Testis (tissue), 3 donors: ENCODE data around the gene DDX4. TPM values are rescaled to one million over a fixed set of nuclear protein-coding genes. Genes with fewer than 3 reads are reported as not detected.

ENCODE experiments used
- DNase-seq: peaks from one replicate; pipeline ENCODE4 v3.0.0-alpha.2; 2019
- H3K27ac ChIP-seq, 2 donors: fragments of 200-600 bp; sonication (generic); one replicate each; pipeline ENCODE4 v1.5.1; 2019
- H3K27me3 ChIP-seq: fragments of 200-600 bp; sonication (generic); one replicate; pipeline ENCODE4 v1.5.1; 2019
- H3K36me3 ChIP-seq: fragments of 200-600 bp; sonication (generic); one replicate; pipeline ENCODE4 v1.5.1; 2017; ENCODE audit warnings: low read depth; ENCODE audit errors: missing control alignments
- H3K4me1 ChIP-seq: fragments of 200-600 bp; sonication (generic); one replicate; pipeline ENCODE4 v1.5.1; 2019
- H3K4me3 ChIP-seq, 2 donors: fragments of 200-600 bp; sonication (generic); one replicate each; pipeline ENCODE4 v1.5.1; 2017 to 2019
- H3K9me3 ChIP-seq: fragments of 200-600 bp; sonication (generic); one replicate; pipeline ENCODE4 v1.5.1; 2017
- POLR2A ChIP-seq: fragments of 450-650 bp; IDR thresholded peaks from one replicate; pipeline ENCODE4 v1.6.1; 2017; ENCODE audit warnings: antibody characterized with exemption, mild to moderate bottlenecking, moderate library complexity
- WGBS, 2 donors: methylation state at CpG; one replicate each; pipeline ENCODE4 v1.1.5; 2018; 5-methylcytosine and 5-hydroxymethylcytosine counted together
- intact Hi-C: fragments of 100-400 bp; cut with DNase I; formaldehyde crosslinking; loops from one replicate; pipeline ENCODE4 v1.15.1; 2023; ENCODE audit warnings: low total_unique reads
- polyA plus RNA-seq: library from polyadenylated mRNA; stranded (reverse); fragments of 350-450 nt; fragmentation: Illumina TruSeq; extraction: RNeasy Lipid Tissue Mini Kit (QIAGEN cat#74804); gene quantifications from one replicate; pipeline ENCODE4 v1.2.3, GENCODE V29; 2014; ENCODE audit warnings: low read depth, low replicate concordance; ENCODE audit not compliant: insufficient read depth
- total RNA-seq, 2 donors: library from RNA; depleted of rRNA; stranded (reverse); fragments of >200 nt; gene quantifications; one replicate each; pipeline ENCODE4 v1.2.3, GENCODE V29; 2016
- TF ChIP-seq, protein P1 (sequence below), 3 experiments: fragments of 450-650 bp in 2 of 3; fragments of 200-600 bp in 1 of 3; sonication (generic) in 1 of 3; IDR thresholded peaks; one replicate each; pipeline ENCODE4 v1.5.1; 2016 to 2019; ENCODE audit warnings: antibody characterized with exemption in 3 of 3, mild to moderate bottlenecking in 2 of 3, moderate library complexity in 1 of 3

The DDX4 gene
- total and polyA plus RNA-seq, 3 donors from 2014 or later, result 85.8 to 165 (median 116) TPM

DNA sequence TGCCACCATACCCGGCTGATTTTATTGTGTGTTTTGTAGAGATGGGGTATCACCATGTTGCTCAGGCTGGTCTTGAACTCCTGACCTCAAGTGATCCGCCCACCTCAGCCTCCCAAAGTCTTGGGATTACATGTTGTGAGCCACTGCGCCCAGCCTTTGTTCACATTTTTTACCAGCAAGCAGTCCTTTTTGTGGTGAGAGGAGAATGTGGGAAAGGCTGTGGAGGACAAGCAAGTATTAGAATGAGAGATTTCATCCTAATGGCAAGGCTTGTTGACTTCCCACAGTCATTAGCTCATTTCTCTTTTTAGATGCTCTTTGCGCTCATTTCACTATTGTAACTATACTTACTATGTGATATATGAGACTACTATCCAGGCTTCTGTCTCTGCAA is 119.4 kb downstream of the DDX4 start:
- intact Hi-C loops, result no loop called here
- no peak overlapping the region for H3K27ac ChIP-seq
- no peaks in the 10 kb centered on the region for H3K27me3 ChIP-seq
- no peaks in the 10 kb centered on the region for H3K36me3 ChIP-seq
- no peak overlapping the region for H3K4me3 ChIP-seq
- WGBS, 2 donors, result 91 to 95% methylated on average over 4 of the region's 4 CpGs
- H3K4me1 ChIP-seq, result no peaks in the 10 kb centered on the region
- H3K9me3 ChIP-seq, result no peaks in the 10 kb centered on the region
- DNase-seq, result no peak
- no peak for TF ChIP-seq POLR2A
- TF ChIP-seq, protein P1, sequence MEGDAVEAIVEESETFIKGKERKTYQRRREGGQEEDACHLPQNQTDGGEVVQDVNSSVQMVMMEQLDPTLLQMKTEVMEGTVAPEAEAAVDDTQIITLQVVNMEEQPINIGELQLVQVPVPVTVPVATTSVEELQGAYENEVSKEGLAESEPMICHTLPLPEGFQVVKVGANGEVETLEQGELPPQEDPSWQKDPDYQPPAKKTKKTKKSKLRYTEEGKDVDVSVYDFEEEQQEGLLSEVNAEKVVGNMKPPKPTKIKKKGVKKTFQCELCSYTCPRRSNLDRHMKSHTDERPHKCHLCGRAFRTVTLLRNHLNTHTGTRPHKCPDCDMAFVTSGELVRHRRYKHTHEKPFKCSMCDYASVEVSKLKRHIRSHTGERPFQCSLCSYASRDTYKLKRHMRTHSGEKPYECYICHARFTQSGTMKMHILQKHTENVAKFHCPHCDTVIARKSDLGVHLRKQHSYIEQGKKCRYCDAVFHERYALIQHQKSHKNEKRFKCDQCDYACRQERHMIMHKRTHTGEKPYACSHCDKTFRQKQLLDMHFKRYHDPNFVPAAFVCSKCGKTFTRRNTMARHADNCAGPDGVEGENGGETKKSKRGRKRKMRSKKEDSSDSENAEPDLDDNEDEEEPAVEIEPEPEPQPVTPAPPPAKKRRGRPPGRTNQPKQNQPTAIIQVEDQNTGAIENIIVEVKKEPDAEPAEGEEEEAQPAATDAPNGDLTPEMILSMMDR (IDR thresholded peaks at IDR 0.05), result no peak

DNA sequence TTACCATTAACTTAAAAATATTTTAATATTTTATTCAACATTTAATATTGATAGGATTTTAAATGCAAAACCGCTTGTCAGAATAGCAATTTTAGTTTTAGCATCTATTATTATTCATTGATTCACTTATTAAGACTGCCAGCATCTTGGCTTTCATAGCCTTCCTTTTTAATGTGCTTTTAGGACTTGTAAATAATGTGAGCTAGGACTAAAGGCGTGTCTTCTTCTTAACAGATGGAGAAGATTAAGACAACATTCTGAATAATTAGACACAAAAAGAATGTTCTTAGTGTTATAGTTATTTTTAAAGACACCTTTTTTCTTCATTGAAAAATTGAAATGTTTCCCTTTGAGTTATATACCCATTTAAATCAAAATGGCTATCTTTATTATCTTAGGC is 120.2 kb downstream of the DDX4 start:
- Histone ChIP-seq H3K27ac (no peak overlapping the region), H3K4me3 (no peak overlapping the region), H3K27me3 (no peaks in the 10 kb centered on the region), H3K9me3 (no peaks in the 10 kb centered on the region), H3K36me3 (no peaks in the 10 kb centered on the region), H3K4me1 (no peaks in the 10 kb centered on the region)
- DNase-seq, result no peak
- TF ChIP-seq, protein P1 (IDR thresholded peaks at IDR 0.05), result no peak
- TF ChIP-seq POLR2A, result no peak
- intact Hi-C loops, result no loop called here
- WGBS, 2 donors, result 91 to 95% methylated on average over 2 of the region's 2 CpGs

DNA sequence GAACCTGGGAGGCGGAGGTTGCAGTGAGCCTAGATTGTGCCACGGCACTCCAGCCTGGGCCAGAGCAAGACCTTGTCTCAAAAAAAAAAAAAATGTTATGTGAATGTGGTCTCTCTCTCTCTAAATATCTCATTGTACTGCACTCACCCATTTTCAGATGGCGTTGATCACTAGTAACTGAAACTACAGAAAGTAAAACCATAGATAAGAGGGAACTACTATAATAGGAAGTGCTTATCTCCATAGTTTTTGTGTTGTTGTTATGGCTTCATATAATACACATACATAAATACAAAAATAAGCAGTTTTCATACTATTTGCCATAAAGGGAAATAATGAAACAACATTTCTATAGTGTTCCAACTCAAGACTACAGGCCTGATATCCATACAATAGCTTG is 122.4 kb downstream of the DDX4 start:
- H3K9me3 ChIP-seq, result no peaks in the 10 kb centered on the region
- DNase-seq, result no peak
- H3K4me1 ChIP-seq, result no peaks in the 10 kb centered on the region
- no peak overlapping the region for H3K27ac ChIP-seq
- H3K36me3 ChIP-seq, result no peaks in the 10 kb centered on the region
- WGBS, 2 donors, result 55 to 92% methylated on average over 3 of the region's 3 CpGs
- intact Hi-C loops, result no loop called here
- H3K4me3 ChIP-seq, result no peak overlapping the region
- TF ChIP-seq POLR2A, result no peak
- TF ChIP-seq, protein P1 (IDR thresholded peaks at IDR 0.05), result no peak
- H3K27me3 ChIP-seq, result no peaks in the 10 kb centered on the region

DNA sequence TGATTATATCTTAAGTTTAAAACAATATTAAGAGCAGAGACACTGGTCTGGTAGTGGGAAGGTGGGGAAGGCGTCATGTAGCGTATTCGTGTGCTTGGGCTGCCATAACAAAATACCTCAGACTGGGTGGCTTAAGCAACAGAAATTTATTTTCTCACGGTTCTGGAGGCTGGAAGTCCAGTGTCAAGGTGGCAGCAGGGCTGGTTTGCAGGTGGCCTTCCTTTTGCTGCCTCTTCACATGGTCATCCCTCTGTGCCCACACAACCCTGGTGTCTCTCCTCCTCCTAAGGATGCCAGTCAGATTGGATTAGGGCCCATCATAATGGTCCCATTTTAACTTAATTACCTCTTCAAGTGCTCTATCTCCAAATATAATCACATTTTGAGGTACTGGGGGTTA is 122.8 kb downstream of the DDX4 start:
- intact Hi-C loops, result no loop called here
- no peaks in the 10 kb centered on the region for H3K4me1 ChIP-seq
- no peak overlapping the region for H3K27ac ChIP-seq
- no peak for DNase-seq
- H3K9me3 ChIP-seq, result no peaks in the 10 kb centered on the region
- no peak overlapping the region for H3K4me3 ChIP-seq
- no peaks in the 10 kb centered on the region for H3K36me3 ChIP-seq
- no peak for TF ChIP-seq POLR2A
- TF ChIP-seq, protein P1 (IDR thresholded peaks at IDR 0.05), result no peak
- whole genome bisulfite sequencing, 2 donors, result 73 to 95% methylated on average over 4 of the region's 4 CpGs
- no peaks in the 10 kb centered on the region for H3K27me3 ChIP-seq
